Activated B cell treated with CpG ODN at 0.5 μM for 24 hours (primary cell): ENCODE data around the gene CDKN2A. TPM values are rescaled to one million over a fixed set of nuclear protein-coding genes. Genes with fewer than 3 reads are reported as not detected.

Experiments used
- ATAC-seq: fragments of 200-7000 bp; cut with Tn5 transposase; one replicate; pipeline ENCODE4 v1.10.0; 2021; ENCODE audit warnings: low read depth, mild to moderate bottlenecking, moderate library complexity
- CTCF ChIA-PET: fragments of 350-600 bp; sonication (Branson Sonifier 250); formaldehyde crosslinking; loops from one replicate; lab custom pipeline; 2021; ENCODE audit warnings: antibody characterized with exemption; lab: Charles Lee
- POLR2A ChIA-PET: fragments of 350-600 bp; sonication (Branson Sonifier 250); formaldehyde crosslinking; loops from one replicate; lab custom pipeline; 2021; ENCODE audit warnings: antibody characterized with exemption; lab: Charles Lee
- DNase-seq: peaks from one replicate; pipeline ENCODE4 v3.0.0; 2022
- H3K27ac Mint-ChIP-seq: one replicate; pipeline ENCODE4 v1.8.0; 2020; ENCODE audit warnings: mixed read lengths
- H3K27me3 Mint-ChIP-seq: one replicate; pipeline ENCODE4 v1.8.0; 2021; ENCODE audit warnings: mixed read lengths
- H3K36me3 Mint-ChIP-seq: one replicate; pipeline ENCODE4 v1.8.0; 2021; ENCODE audit warnings: low read depth, mixed read lengths
- H3K4me1 Mint-ChIP-seq: one replicate; pipeline ENCODE4 v1.8.0; 2021; ENCODE audit warnings: mixed read lengths
- H3K4me3 Mint-ChIP-seq: one replicate; pipeline ENCODE4 v1.8.0; 2020; ENCODE audit warnings: mild to moderate bottlenecking, mixed read lengths
- H3K9me3 Mint-ChIP-seq: one replicate; pipeline ENCODE4 v1.8.0; 2020; ENCODE audit warnings: mixed read lengths
- CTCF ChIP-seq: fragments of 200-600 bp; IDR thresholded peaks from one replicate; pipeline ENCODE4 v1.8.0; 2022; ENCODE audit warnings: antibody characterized with exemption, mild to moderate bottlenecking
- intact Hi-C: fragments of 100-400 bp; cut with micrococcal nuclease; formaldehyde crosslinking; loops from one replicate; pipeline ENCODE4 v1.15.1; 2024
- total RNA-seq: library from RNA; stranded (reverse); gene quantifications from 2 replicates; pipeline ENCODE4 v1.2.3, GENCODE V29; 2022

The CDKN2A gene
- total RNA-seq, 1 donor from 2014 or later, result 8.5 TPM

GRCh38 chr9:22033012-22033630 lies 38.9 kb upstream of the CDKN2A start:
- no peak overlapping the region for H3K4me3 Mint-ChIP-seq
- intact Hi-C loops, result no loop called here
- TF ChIP-seq CTCF, result no peak
- ATAC-seq, result no peak
- ChIA-PET POLR2A (no interaction called here), CTCF (no interaction called here)
- H3K9me3 Mint-ChIP-seq, result no peaks in the 10 kb centered on the region
- H3K27ac Mint-ChIP-seq, result no peak overlapping the region
- no peaks in the 10 kb centered on the region for H3K36me3 Mint-ChIP-seq
- peaks cover 7% of the 10 kb centered on the region for H3K4me1 Mint-ChIP-seq
- no peaks in the 10 kb centered on the region for H3K27me3 Mint-ChIP-seq
- DNase-seq, result no peak

GRCh38 chr9:22031655-22032411 lies 37.6 kb upstream of the CDKN2A start:
- no peak overlapping the region for H3K4me3 Mint-ChIP-seq
- H3K27ac Mint-ChIP-seq, result no peak overlapping the region
- H3K27me3 Mint-ChIP-seq, result no peaks in the 10 kb centered on the region
- ChIA-PET POLR2A (no interaction called here), CTCF (interaction anchor here (1.0 kb wide), 1 partner anchor 421 kb away, joined by 3 read pairs; no protein-coding TSS in a partner anchor)
- peaks cover 7% of the 10 kb centered on the region for H3K4me1 Mint-ChIP-seq
- intact Hi-C loops, result loop anchor here (2.0 kb wide), 1 partner anchor 23 kb away; the partner anchor contains the start of gene CDKN2B
- ATAC-seq (no peak), DNase-seq (no peak)
- H3K9me3 Mint-ChIP-seq, result no peaks in the 10 kb centered on the region
- no peaks in the 10 kb centered on the region for H3K36me3 Mint-ChIP-seq
- no peak for TF ChIP-seq CTCF

GRCh38 chr9:22030101-22030598 lies 36.0 kb upstream of the CDKN2A start:
- no peak overlapping the region for H3K27ac Mint-ChIP-seq
- POLR2A ChIA-PET, result no interaction called here

GRCh38 chr9:22029231-22029630 lies 35.0 kb upstream of the CDKN2A start:
- ChIA-PET POLR2A (no interaction called here), CTCF (interaction anchor here (1.7 kb wide), 1 partner anchor 215 kb away, joined by 5 read pairs; no protein-coding TSS in a partner anchor)
- no peaks in the 10 kb centered on the region for H3K9me3 Mint-ChIP-seq
- H3K36me3 Mint-ChIP-seq, result no peaks in the 10 kb centered on the region
- DNase-seq, result no peak
- no peak overlapping the region for H3K27ac Mint-ChIP-seq
- intact Hi-C loops, result no loop called here
- H3K27me3 Mint-ChIP-seq, result no peaks in the 10 kb centered on the region
- no peak overlapping the region for H3K4me3 Mint-ChIP-seq
- ATAC-seq, result no peak
- TF ChIP-seq CTCF, result no peak
- H3K4me1 Mint-ChIP-seq, result peaks cover 7% of the 10 kb centered on the region

More at GRCh38 chr9:22030101-22030598, 36.0 kb upstream of the CDKN2A start:
- Mint-ChIP-seq H3K9me3 (no peaks in the 10 kb centered on the region), H3K4me1 (peaks cover 7% of the 10 kb centered on the region), H3K36me3 (no peaks in the 10 kb centered on the region), H3K27me3 (no peaks in the 10 kb centered on the region), H3K4me3 (no peak overlapping the region)
- TF ChIP-seq CTCF, result no peak
- ATAC-seq, result peak; percentile 56
- intact Hi-C loops, result loop anchor here (2.0 kb wide), 1 partner anchor 21 kb away; the partner anchor contains the start of gene CDKN2B
- DNase-seq, result no peak
- CTCF ChIA-PET, result interaction anchor here (0.7 to 1.7 kb wide), 3 partner anchors 8 to 216 kb away, joined by 3 to 5 read pairs (median 5); no protein-coding TSS in a partner anchor

- Mint-ChIP-seq H3K9me3 (no peaks in the 10 kb centered on the region), H3K36me3 (no peaks in the 10 kb centered on the region), H3K27ac (no peak overlapping the region), H3K27me3 (no peaks in the 10 kb centered on the region), H3K4me3 (no peak overlapping the region), H3K4me1 (peaks cover 7% of the 10 kb centered on the region)
- no peak for TF ChIP-seq CTCF
- ChIA-PET POLR2A (no interaction called here), CTCF (no interaction called here)
- ATAC-seq (no peak), DNase-seq (no peak)
- intact Hi-C loops, result no loop called here
These were observed 34.2 kb upstream of the CDKN2A start for GRCh38 chr9:22028394-22028793.
